Vagina (tissue), 2 donors: Measurements from ENCODE around the gene VIL1. TPM values are rescaled to one million over a fixed set of nuclear protein-coding genes. Genes with fewer than 3 reads are reported as not detected.

Source experiments
- DNase-seq, 2 donors: peaks; one replicate each; pipeline ENCODE4 v3.0.0-alpha.2; 2017; ENCODE audit errors: extremely low spot score in 2 of 2
- H3K27ac ChIP-seq: fragments of 200-600 bp; sonication (generic); one replicate; pipeline ENCODE4 v1.5.1; 2019
- H3K27me3 ChIP-seq: fragments of 200-600 bp; sonication (generic); one replicate; pipeline ENCODE4 v1.5.1; 2019
- H3K36me3 ChIP-seq, 2 donors: fragments of 200-600 bp; sonication (generic); one replicate each; pipeline ENCODE4 v1.5.1; 2017 to 2019
- H3K4me1 ChIP-seq: fragments of 200-600 bp; sonication (generic); one replicate; pipeline ENCODE4 v1.5.1; 2019
- H3K4me3 ChIP-seq, 2 donors: fragments of 200-600 bp; sonication (generic); 1 replicate in 1 of 2; 2 replicates in 1 of 2; pipeline ENCODE4 v1.5.1; 2016 to 2019
- H3K9me3 ChIP-seq: fragments of 200-600 bp; sonication (generic); one replicate; pipeline ENCODE4 v1.5.1; 2019
- POLR2A ChIP-seq, 2 donors: fragments of 450-650 bp; IDR thresholded peaks; one replicate each; pipeline ENCODE4 v1.6.1; 2017; ENCODE audit warnings: antibody characterized with exemption in 2 of 2, mild to moderate bottlenecking in 2 of 2, moderate library complexity in 2 of 2
- POLR2AphosphoS5 ChIP-seq, 2 donors: sonication (generic); formaldehyde crosslinking; IDR thresholded peaks; one replicate each; pipeline ENCODE4 v1.9.0; 2017; ENCODE audit warnings: antibody characterized with exemption in 2 of 2, mild to moderate bottlenecking in 2 of 2, low read depth in 1 of 2; ENCODE audit not compliant: insufficient read depth in 1 of 2
- intact Hi-C: fragments of 100-400 bp; cut with DNase I; formaldehyde crosslinking; loops from one replicate; pipeline ENCODE4 v1.15.1; 2023
- total RNA-seq: library from RNA; depleted of rRNA; stranded (reverse); fragments of >200 nt; gene quantifications from one replicate; pipeline ENCODE4 v1.2.3, GENCODE V29; 2016
- TF ChIP-seq, protein P1 (sequence below), 3 experiments: fragments of 450-650 bp in 2 of 3; fragments of 200-600 bp in 1 of 3; sonication (generic) in 1 of 3; IDR thresholded peaks; one replicate each; pipeline ENCODE4 v1.5.1; 2017 to 2019; ENCODE audit warnings: antibody characterized with exemption in 3 of 3, mild to moderate bottlenecking in 2 of 3, moderate library complexity in 2 of 3

The VIL1 gene
- total RNA-seq, 1 donor from 2014 or later = not detected

DNA sequence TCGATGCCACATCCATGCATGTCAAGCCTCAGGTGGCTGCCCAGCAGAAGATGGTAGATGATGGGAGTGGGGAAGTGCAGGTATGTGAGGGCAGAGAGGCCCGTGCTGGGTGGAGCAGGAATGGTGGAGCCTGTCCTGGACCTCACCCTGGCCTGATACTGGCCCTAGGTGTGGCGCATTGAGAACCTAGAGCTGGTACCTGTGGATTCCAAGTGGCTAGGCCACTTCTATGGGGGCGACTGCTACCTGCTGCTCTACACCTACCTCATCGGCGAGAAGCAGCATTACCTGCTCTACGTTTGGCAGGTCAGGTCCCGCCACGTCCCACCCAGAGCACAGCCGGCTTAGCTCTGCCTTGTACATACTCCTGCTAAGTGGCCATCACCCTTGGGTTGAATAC, 13.0 kb downstream of the VIL1 start:
- intact Hi-C loops = no loop called here
- DNase-seq = no peak

DNA sequence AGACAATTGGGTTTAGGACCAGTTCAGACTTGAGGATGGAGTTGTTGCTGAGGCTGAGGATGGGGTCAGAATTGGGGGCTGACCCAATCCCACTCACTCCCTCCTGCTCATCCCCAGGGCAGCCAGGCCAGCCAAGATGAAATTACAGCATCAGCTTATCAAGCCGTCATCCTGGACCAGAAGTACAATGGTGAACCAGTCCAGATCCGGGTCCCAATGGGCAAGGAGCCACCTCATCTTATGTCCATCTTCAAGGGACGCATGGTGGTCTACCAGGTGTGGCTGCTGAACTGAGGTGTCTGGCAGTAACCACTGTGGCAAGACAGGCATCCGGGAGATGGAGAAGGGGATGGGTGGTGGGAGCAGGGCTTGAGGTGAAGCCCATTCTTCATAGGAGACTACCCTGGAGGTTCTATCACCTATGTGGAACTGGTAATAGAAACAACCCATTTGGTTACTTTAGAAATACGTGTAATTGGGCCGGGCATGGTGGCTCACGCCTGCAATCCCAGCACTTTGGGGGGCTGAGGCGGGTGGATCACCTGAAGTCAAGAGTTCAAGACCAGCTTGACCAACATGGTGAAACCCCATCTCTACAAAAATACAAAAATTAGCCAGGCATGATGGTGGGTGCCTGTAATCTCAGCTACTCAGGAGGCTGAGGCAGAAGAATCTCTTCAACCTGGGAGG, 13.9 kb downstream of the VIL1 start:
- Histone ChIP-seq H3K27me3 (no peaks in the 10 kb centered on the region), H3K4me3 (no peak overlapping the region), H3K4me1 (no peaks in the 10 kb centered on the region), H3K9me3 (no peaks in the 10 kb centered on the region), H3K27ac (no peak overlapping the region), H3K36me3 (no peaks in the 10 kb centered on the region)
- TF ChIP-seq, protein P1, sequence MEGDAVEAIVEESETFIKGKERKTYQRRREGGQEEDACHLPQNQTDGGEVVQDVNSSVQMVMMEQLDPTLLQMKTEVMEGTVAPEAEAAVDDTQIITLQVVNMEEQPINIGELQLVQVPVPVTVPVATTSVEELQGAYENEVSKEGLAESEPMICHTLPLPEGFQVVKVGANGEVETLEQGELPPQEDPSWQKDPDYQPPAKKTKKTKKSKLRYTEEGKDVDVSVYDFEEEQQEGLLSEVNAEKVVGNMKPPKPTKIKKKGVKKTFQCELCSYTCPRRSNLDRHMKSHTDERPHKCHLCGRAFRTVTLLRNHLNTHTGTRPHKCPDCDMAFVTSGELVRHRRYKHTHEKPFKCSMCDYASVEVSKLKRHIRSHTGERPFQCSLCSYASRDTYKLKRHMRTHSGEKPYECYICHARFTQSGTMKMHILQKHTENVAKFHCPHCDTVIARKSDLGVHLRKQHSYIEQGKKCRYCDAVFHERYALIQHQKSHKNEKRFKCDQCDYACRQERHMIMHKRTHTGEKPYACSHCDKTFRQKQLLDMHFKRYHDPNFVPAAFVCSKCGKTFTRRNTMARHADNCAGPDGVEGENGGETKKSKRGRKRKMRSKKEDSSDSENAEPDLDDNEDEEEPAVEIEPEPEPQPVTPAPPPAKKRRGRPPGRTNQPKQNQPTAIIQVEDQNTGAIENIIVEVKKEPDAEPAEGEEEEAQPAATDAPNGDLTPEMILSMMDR (IDR thresholded peaks at IDR 0.05) = no peak
- no peak for TF ChIP-seq POLR2AphosphoS5 (IDR thresholded peaks at IDR 0.05; ENCODE audit: insufficient read depth in 1 of 2, low read depth in 1 of 2)
- no peak for TF ChIP-seq POLR2A (IDR thresholded peaks at IDR 0.05)
- intact Hi-C loops = no loop called here
- no peak for DNase-seq

More for the DNA sequence above, 13.0 kb downstream of the VIL1 start:
- Histone ChIP-seq H3K4me3 (no peak overlapping the region), H3K27me3 (no peaks in the 10 kb centered on the region), H3K9me3 (no peaks in the 10 kb centered on the region), H3K27ac (no peak overlapping the region), H3K4me1 (no peaks in the 10 kb centered on the region), H3K36me3 (no peaks in the 10 kb centered on the region)
- TF ChIP-seq POLR2A (IDR thresholded peaks at IDR 0.05) = no peak
- TF ChIP-seq POLR2AphosphoS5 (IDR thresholded peaks at IDR 0.05; ENCODE audit: insufficient read depth in 1 of 2, low read depth in 1 of 2) = no peak
- TF ChIP-seq, protein P1 (IDR thresholded peaks at IDR 0.05) = no peak

DNA sequence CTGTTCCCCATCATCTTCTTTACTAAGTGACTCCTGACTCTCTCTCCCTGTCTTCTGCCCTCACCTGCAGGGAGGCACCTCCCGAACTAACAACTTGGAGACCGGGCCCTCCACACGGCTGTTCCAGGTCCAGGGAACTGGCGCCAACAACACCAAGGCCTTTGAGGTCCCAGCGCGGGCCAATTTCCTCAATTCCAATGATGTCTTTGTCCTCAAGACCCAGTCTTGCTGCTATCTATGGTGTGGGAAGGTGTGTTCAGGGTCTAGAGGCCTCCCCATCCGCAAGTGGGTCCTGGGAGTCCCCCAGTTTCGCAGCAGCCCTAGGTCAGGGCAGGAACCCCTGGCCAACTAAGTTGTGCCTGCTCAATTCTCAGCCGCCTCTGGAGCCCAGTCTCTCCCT, 15.5 kb downstream of the VIL1 start:
- Histone ChIP-seq H3K9me3 (no peaks in the 10 kb centered on the region), H3K4me1 (no peaks in the 10 kb centered on the region), H3K4me3 (no peak overlapping the region), H3K36me3 (no peaks in the 10 kb centered on the region), H3K27ac (no peak overlapping the region), H3K27me3 (no peaks in the 10 kb centered on the region)
- no peak for TF ChIP-seq POLR2A (IDR thresholded peaks at IDR 0.05)
- TF ChIP-seq POLR2AphosphoS5 (IDR thresholded peaks at IDR 0.05; ENCODE audit: insufficient read depth in 1 of 2, low read depth in 1 of 2) = no peak
- TF ChIP-seq, protein P1 (IDR thresholded peaks at IDR 0.05) = no peak
- DNase-seq = no peak
- intact Hi-C loops = no loop called here

DNA sequence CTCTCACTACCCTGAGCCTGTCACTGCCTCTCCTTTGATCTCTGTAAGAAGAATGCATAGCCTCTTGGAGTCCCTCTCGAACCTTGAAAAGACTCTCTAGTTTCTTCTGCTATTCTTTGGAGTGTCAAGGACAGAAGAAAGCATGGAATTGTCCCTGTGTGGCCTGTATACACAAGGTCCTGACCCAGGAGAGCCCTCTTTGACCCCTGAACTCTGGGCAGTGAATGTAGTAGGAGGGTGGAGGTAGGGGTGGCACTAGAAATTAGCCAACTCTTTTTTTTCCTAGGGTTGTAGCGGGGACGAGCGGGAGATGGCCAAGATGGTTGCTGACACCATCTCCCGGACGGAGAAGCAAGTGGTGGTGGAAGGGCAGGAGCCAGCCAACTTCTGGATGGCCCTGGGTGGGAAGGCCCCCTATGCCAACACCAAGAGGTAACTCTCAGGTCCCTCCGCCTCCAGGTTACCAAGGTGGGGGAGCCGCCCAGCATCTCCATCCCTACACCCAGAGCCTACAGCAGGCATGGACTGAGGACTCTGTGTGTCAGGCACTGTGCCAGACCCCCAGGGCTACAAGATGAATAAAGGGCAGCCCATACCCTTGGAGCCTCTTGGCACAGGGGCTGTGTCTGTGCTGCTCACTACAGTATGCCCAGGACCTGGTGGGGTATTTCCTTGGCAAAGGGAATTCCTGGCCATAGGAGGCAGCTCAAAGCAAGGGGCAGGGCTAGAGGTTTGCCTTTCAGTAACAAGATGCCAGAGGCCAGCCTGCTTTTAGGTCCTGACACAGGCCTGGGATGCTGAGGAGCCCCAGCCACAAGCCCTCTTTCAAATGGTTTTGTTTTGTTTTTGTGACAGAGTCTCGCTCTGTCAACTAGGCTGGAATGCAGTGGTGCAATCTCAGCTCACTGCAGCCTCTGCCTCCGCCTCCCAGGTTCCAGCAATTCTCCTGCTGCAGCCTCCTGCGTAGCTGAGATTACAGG, 16.4 kb downstream of the VIL1 start:
- intact Hi-C loops = no loop called here
- DNase-seq = no peak

More for the DNA sequence above, 16.4 kb downstream of the VIL1 start:
- Histone ChIP-seq H3K4me1 (no peaks in the 10 kb centered on the region), H3K27me3 (no peaks in the 10 kb centered on the region), H3K4me3 (no peak overlapping the region), H3K36me3 (no peaks in the 10 kb centered on the region), H3K27ac (no peak overlapping the region), H3K9me3 (no peaks in the 10 kb centered on the region)
- TF ChIP-seq, protein P1 (IDR thresholded peaks at IDR 0.05) = no peak
- TF ChIP-seq POLR2AphosphoS5 (IDR thresholded peaks at IDR 0.05; ENCODE audit: insufficient read depth in 1 of 2, low read depth in 1 of 2) = no peak
- no peak for TF ChIP-seq POLR2A (IDR thresholded peaks at IDR 0.05)
